B cell (primary cell): ENCODE results near the gene MNT.

Experiments
- EZH2 ChIP-seq: IDR thresholded peaks from 2 replicates; pipeline ENCODE4 v1.6.1; 2012; ENCODE audit warnings: borderline replicate concordance, low read depth, mild to moderate bottlenecking, moderate library complexity, low read length; ENCODE audit not compliant: insufficient read depth, poor library complexity, severe bottlenecking
- TF ChIP-seq, protein P1 (sequence below): fragments of 200-600 bp; IDR thresholded peaks from one replicate; pipeline ENCODE4 v1.8.0; 2022; ENCODE audit warnings: antibody characterized with exemption, mild to moderate bottlenecking

- TF ChIP-seq, protein P1, sequence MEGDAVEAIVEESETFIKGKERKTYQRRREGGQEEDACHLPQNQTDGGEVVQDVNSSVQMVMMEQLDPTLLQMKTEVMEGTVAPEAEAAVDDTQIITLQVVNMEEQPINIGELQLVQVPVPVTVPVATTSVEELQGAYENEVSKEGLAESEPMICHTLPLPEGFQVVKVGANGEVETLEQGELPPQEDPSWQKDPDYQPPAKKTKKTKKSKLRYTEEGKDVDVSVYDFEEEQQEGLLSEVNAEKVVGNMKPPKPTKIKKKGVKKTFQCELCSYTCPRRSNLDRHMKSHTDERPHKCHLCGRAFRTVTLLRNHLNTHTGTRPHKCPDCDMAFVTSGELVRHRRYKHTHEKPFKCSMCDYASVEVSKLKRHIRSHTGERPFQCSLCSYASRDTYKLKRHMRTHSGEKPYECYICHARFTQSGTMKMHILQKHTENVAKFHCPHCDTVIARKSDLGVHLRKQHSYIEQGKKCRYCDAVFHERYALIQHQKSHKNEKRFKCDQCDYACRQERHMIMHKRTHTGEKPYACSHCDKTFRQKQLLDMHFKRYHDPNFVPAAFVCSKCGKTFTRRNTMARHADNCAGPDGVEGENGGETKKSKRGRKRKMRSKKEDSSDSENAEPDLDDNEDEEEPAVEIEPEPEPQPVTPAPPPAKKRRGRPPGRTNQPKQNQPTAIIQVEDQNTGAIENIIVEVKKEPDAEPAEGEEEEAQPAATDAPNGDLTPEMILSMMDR, result no peak
- no peak for TF ChIP-seq EZH2
Observed at GRCh38 chr17:2395258-2396181, 5.3 kb downstream of the MNT start.
